Measurements from ENCODE around the gene LRRC10. TPM values are rescaled to one million over a fixed set of nuclear protein-coding genes. Genes with fewer than 3 reads are reported as not detected.

Gene LRRC10, protein sequence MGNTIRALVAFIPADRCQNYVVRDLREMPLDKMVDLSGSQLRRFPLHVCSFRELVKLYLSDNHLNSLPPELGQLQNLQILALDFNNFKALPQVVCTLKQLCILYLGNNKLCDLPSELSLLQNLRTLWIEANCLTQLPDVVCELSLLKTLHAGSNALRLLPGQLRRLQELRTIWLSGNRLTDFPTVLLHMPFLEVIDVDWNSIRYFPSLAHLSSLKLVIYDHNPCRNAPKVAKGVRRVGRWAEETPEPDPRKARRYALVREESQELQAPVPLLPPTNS
- not detected in 2 replicates for total RNA-seq

GRCh38 chr12:69610729-69611128 is at the start of gene LRRC10:
TSS of gene LRRC10 (minus strand) at chr12:69610907. CDS start at chr12:69610838, 69 bp downstream.

DNA sequence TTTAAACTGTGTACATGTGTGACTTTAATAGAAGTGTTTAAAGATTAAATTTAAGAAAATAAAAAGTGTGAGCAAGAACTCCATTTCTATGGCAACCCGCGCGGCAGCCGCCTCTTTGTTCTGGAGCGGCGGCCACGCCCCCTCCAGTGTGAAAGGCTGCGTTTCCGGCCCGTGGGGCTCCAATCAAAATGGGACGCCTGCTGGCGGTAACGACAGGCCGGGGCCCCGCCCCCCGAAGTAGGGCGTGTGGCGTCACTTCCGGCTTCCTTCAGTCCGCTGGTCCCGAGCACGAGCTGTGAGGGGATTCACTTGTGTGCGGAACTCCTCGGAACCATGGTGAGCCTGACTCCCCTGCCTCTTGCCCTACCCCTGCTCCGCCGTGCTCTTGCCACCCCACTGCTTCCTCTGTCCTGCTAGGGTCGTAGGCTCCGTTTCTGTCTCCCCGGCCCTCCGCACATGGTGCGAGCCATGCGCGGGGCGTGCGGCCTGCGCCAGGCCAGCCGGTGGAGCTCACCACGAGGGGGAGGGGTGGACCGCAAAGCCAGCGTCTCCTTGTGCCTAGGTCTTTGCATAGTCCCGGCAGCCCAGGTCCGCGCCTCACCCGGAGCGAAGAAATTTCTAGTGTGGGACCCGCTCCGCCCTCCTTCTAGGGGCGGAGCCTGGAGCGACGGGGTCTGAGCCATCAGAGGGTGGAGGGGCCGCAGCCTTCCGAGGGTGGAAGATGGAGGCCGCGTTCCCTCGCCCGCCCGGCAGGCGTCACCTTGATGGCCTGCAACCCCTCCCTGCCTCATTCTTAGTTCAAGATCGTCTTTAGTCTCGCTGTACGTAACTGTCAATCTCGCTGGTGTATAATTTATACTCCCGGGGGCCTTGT is 25.3 kb downstream of the LRRC10 start, which contains the start of gene CCT2:
TSS of gene CCT2 (plus strand) at position 271 of the 874 bp plus-strand sequence. CDS start at position 334, 63 bp downstream.

Small RNA genes within 50 kb of the gene (small RNA-seq; reads per million reads assigned to genes)
- 0.10 reads per million for gene MIR3913-1 (ENCODE audit: low replicate concordance)

Other genes with a start within 250 kb of the LRRC10 start
- gene FRS2, start 140.5 kb downstream of the LRRC10 start, total RNA-seq = 37.0 and 47.1 TPM in 2 replicates
- 209 and 390 TPM in 2 replicates for gene CCT2, start 25.4 kb downstream of the LRRC10 start, total RNA-seq
- 0.22 and 0.43 TPM in 2 replicates for gene BEST3, start 88.4 kb upstream of the LRRC10 start, total RNA-seq
- gene RAB3IP, start 128.0 kb upstream of the LRRC10 start, total RNA-seq = 13.9 and 16.0 TPM in 2 replicates
- gene MYRFL, start 214.3 kb upstream of the LRRC10 start, total RNA-seq = not detected in 2 replicates